H4 (cell line): ENCODE results near the gene MCTP1. TPM values are rescaled to one million over a fixed set of nuclear protein-coding genes. Genes with fewer than 3 reads are reported as not detected.

Experiments
- DNase-seq: peaks from one replicate; pipeline ENCODE4 v3.0.0-alpha.2; 2015; ENCODE audit warnings: low spot score
- total RNA-seq: library from RNA; depleted of rRNA; stranded (reverse); fragments of >200 nt; shearing (Covaris generic); gene quantifications from 2 replicates; pipeline ENCODE4 v1.2.3, GENCODE V29; 2014

MCTP1 gene
- total RNA-seq, 1 experiment from 2014 or later, result 6.5 TPM

DNA sequence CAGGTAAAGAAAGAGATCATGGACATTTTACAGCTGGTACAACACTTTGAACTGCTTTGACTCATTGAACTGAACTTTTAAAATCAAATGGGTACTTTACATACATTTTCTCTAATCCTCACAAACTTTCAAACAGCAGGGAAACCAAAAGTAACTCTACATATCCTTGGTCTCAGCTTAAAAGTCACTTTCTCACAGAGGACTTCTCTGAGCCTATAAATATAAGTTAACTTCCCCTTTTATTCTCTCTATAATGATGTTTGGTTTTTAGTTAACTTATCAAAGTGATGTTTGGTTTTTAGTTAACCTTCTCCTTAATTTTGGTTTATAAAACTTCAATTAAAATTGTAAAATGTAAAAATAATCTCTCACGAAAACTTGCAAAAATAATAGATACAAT lies 209.8 kb downstream of the MCTP1 start:
- no peak for DNase-seq

DNA sequence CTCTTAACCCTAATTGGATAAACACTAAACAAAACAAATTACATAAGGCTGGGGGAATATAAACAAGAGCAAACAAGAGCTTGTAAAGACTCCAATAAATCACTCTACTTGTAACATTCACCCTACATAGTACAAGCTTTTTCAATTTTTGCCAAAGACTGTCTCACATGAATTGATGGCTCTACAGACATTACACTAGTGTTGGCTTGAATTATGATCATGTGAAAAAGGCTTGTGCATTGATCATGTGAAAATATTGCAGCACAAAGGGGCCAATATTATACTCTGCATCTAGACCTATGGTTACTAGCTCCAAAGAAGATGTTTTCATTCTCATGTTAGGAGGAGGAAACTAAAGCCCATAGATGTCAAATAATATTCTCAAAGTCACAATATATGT lies 212.6 kb downstream of the MCTP1 start:
- no peak for DNase-seq

DNA sequence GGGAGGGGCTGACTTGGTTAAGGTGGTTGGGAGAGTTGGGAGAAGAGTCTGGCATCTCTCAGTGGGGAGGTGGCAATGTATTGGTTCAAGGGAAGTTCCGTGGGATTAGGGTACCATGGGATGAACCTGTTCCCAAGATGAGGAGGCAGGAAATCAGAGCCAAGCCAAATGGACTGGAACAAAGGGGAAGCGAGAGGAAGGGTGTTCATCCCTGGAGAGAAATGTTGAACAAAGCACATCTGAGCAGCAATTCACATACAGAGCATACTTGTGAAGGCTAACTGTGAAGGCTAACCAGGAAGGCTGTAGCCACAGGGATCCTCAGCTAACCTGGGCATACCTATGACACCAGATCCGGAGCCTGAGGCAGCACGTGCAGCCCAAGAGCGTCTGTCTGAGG lies 214.0 kb downstream of the MCTP1 start:
- DNase-seq, result no peak

DNA sequence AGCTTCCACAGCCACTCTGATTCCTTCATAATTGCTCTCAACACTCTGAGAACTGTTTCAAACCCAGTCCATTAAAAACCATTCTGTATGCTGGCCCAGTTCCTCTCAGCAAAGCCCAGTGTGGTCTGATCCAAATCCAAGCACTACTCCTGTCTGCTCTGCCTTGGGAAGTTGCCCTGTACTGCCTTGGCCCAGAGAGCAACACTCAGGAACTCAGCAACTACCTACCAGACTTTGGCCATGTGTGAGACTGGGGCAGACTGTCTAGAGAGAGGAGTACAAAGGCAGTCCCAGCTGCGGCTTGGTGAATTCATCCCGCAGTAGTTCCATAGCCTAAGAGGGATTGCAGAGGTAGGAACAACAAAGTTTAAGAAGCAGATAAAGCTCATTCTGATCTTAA lies 214.4 kb downstream of the MCTP1 start:
- no peak for DNase-seq

DNA sequence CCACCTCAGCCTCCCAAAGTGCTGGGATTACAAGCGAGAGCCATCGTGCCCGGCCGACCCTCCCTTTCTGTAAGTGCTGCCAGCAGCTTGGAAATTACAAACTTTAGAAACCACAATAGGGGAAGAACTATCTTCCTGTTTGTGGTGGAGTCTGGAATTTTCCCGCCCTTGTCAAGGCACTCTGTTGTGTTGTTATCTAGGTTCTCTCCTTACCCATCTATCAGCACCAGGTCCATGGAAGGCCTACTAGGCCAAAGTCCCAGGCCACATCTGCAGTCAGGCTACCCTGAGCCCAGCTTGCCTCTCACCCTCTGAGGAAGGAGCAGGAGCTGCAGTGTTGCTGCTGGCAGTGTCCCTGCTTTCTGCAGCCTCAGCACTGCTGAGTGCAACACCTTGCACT lies 214.9 kb downstream of the MCTP1 start:
- no peak for DNase-seq

DNA sequence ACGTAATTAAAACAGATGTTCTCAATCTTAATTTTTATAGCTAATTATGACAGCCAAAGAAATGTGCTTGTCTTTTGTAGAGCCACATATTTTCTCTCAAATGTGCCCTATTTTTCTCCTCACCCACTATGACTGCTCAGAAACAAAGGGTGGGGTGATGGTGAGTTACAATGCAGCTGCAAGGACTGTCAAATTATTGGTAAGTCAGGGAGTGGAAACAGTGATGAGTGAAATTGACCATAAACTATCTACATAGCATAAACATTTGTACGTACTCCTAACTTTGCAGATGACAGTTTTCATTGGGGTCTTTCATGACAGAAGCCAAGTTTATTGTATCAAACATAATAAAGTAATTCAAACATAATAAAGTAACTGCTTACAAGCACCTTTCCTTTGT lies 215.9 kb downstream of the MCTP1 start:
- DNase-seq, result no peak

DNA sequence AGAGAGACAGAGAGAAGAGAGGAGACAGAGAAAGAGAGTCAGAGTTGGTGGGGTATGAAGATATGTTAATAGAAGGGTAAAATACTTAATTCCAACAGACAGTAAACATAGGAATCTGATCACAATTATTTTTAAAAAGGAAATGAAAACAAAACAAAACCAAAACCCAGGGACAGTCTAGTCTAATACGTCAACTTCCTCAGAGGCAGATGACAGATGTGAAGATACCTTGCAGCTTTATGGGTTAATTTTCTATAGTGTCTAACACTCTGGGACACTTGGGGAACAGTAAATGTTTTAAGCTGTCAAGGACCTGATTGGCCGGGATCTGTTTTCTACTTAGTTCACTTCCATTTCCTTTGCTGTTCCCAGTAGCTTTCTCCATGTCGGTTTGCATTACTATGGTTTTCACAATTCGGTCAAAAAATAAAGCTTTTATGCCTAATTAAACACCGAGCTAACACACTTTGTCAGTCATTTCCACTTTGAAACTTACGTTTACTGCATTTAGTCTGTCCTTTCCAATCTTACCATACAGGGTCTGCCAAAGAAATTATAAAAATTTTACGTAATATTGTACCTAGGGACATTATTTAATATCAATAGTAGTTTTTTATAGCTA lies 216.5 kb downstream of the MCTP1 start:
- DNase-seq, result no peak

DNA sequence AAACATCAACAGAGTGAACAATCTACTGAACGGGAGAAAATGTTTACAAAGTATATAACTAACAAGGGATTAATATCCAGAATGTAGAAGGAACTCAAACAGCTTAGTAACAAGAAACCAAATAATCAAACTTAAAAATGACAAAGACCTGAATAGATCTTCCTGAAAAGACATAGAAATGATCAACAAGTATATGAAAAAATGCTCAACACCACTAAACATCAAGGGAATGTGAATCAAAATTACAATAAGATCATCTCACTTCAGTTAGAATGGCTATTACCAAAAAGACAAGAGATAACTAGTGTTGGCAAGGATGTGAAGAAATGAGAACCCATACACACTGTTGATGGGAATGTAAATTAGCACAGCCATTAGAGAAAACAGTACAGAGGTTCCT lies 218.8 kb downstream of the MCTP1 start:
- DNase-seq, result no peak

DNA sequence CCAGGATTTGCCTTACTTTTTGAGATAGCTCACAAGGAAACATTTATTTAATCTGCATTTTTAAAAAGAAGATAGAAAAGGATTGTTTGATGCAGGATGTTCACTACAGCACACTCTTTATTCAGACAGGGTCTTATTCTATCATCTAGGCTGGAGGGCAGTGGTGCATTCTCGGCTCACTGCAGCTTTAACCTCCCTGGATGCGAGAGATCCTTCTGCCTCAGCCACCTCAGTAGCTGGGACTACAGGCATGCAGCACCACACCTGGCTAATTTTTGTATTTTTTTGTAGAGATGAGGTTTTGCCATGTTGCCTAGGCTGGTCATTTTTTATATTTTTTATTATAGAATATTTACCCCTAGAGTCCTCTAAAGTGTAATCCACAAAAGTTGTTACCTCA lies 221.4 kb downstream of the MCTP1 start:
- DNase-seq, result no peak

DNA sequence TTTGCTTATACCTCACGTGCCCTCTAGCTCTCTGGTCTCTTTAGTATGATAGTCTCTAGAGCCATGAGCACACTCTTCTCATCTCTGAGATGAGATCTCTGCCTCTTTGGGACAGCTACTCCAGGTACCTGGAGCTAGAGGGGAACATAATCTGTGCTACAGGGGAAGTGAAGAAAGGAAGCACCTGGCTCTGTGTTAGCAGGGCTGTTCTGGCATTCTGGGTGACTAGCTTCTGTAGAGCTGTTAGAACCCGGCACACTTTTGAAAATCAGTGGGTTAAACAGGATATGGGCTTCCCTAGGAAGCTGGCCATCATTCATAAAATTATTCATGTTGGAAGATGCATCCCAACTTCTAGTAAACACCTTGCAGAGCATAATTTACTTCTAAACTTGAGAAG lies 224.8 kb downstream of the MCTP1 start:
- no peak for DNase-seq

DNA sequence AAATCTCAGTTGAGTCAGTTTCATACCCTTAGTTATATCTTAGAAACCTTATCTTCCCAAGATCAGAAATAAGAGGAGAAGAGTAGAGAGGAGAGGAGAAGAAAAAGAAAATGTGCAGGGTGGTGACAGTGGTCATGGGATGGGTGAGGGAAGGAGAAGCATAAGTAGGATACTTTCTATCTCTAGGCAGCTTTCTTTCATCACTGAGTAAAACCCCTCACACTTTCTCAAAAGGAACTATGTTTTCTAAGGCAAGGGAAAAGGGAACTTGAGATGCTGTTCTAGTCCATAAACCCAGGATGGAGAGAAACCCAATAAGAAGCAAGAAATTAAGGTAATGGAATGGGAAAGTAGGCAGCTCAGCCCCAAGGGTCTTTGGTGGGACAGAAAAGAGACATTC lies 225.3 kb downstream of the MCTP1 start:
- no peak for DNase-seq

DNA sequence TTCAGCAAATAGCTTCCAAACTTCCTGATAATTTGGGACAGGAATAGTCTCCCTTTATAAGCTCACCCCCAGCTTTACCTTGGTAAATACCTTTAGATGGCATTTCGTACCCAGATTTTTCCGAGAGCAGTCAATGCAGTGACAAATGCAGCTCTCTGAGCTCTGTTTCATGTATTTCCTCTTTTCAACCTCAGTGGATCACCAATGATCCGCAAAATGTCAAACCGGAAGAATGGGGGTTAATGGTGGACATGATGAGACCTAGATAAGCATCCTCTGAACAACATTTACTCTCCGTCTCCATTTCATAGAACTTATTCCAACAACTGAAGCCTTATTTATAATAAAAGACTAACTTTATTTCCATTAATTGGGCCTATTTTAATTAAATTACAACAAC lies 227.3 kb downstream of the MCTP1 start:
- no peak for DNase-seq

DNA sequence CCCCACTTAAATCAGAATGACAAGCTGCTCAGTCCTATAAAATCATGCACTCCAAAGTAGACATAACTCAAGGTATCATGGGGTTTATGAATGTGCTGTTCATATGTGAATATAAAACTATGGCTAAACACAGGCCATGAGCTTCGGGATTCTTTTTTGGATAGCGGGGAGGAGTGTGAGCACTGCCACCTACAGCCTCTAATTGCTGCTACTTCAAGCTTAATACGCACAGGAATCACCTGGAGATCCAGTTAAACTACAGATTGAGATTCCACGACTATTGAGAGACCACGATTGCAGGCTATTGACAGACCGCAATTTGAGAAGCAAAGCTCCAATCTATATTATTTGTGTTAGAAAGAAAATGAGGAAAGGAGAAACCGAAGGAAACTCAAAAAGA lies 231.6 kb downstream of the MCTP1 start:
- no peak for DNase-seq

DNA sequence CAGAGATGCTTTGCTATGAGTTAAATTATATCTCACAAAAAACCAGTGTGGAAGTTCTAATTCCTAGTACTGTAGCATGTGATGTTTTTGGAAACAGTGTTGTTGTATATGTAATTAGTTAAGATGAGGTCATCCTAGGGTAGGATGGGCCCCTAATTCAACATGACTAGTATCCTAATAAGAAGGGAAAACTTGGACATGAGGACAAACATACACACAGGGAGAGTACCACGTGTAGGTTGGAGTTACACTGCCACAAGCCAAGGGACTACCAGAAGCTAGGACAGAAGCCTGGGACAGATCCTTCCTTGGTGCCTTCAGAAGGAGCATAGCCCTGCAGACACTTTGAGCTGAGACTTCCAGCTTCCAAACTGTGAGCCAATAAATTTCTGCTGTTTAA lies 234.2 kb downstream of the MCTP1 start:
- no peak for DNase-seq

DNA sequence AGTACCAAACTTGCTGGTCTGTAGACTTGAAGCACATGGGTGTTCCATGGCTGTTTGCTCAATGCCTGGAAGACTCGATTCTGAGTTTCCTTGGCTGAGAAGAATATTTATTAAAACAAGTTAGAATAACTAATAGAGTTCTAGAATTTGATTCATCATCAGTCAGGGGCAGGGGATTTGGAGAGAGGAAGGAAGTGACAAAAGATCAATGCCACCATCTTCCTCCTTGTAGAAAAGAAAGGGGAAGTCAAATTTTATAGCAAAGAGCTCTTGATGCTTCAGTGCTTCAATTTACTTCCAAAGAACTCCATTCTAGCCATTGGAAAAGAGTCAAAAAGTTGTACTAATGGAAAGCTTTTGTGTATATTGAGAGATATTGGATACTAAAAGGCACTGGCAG lies 236.3 kb downstream of the MCTP1 start:
- no peak for DNase-seq

DNA sequence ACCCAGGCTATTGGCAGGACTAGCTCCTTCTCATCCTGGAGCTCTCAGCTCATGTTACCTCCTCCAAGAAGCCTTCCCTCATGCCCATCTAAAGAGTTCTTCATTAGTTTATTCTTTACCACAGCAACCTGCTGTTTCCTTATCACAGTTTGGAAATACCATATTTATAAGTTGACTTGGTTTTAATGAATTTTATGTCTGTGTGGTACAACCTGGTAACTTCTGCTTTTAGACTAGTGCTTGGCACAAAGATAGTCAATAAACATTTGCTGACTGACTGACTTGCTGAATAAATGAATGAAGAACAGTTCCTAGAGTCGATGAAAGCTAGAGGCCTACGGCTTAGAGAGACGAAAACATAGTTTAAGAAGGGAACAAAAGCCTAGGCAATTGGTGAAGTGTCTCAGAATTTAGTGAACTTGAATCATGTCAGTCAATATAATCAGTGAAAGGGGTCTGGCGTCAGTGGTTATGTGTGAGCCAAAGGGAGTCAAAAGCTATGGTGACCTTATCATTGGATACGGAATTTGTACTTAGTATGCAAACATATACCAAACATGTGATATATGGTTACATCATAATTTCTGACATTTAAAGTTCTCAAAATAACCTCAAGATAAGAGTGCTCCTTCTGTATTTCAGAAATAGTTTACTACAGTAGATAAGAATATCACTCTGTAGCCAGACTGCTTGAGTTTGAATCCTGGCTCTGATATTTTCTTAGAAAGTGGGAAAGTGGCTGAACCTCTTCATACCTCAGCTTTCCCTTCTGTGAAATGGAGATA lies 239.5 kb downstream of the MCTP1 start:
- DNase-seq, result no peak

DNA sequence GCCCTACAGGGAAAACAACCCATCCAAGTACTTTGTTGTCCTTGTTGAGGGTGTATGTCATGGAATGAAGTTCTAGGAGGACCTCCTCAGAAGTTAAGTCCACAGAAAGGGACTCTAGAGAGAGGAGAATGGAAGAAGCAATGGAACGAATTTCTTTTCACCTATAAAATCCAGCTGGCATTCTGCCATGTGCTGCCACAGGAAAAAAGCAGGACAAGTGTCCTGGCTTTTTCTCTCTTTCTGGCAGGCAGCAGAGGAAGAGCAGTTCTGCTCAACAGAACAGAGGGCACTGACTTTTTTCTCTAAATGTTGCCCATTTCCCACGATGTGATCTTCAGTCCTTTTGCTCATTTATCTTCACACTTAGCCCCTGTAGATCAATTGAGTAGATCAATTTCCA lies 240.8 kb downstream of the MCTP1 start:
- DNase-seq, result no peak

DNA sequence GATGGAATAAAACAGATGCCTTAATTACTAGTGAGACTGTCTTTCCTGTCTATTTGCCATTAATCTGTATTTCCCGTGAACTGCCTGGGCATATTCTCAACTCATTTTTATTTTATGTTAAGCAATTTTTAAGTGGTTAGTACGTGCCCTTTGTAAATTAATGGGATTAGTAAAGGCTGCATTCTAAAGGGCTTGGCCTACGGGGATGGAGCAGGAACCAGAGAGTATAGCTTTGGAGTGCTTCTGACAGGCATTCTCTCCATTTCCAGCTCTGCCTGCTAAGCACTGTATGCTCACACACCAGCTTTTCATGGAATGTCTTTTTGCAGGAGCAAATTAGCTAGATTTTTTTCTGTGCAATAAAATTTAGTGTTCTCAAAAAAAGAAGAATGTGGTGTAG lies 241.2 kb downstream of the MCTP1 start:
- DNase-seq, result no peak

DNA sequence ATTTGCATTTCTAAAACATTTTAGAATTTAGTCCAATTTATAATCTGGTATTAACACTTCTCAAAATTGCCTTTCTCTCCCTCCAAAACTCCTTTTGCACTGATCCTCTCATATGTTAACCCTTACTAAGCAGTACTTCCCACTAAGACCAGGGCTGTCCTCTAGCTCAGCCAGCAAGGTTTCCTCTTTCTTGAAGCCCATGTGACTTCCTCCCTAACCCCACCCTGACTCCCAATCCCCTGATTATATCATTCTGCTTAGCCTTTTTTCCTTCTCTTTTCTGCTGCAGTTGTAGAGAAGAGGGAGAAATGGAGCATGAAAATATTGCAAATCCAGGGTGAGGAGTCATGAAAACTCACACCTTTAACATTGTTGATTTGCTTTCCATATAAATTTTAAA lies 241.7 kb downstream of the MCTP1 start:
- no peak for DNase-seq

DNA sequence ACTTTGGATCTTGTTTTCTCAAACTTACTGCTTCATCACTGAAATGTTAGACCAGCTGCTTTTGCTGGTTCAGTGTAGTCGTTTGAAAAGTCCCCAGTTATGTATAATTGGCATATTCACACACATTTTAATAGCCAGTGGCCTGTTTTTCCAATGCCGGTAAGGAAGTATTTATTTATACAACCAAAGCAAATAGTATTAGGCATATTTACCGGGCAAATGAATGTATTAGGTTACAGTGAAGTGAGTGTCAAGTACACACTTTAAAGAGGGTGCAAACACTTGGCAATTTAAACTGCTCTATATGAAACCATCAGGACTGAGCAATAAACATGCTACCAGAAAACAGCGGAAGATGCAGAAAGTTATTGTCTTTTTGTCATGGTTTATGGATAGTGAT lies 242.9 kb downstream of the MCTP1 start:
- no peak for DNase-seq

DNA sequence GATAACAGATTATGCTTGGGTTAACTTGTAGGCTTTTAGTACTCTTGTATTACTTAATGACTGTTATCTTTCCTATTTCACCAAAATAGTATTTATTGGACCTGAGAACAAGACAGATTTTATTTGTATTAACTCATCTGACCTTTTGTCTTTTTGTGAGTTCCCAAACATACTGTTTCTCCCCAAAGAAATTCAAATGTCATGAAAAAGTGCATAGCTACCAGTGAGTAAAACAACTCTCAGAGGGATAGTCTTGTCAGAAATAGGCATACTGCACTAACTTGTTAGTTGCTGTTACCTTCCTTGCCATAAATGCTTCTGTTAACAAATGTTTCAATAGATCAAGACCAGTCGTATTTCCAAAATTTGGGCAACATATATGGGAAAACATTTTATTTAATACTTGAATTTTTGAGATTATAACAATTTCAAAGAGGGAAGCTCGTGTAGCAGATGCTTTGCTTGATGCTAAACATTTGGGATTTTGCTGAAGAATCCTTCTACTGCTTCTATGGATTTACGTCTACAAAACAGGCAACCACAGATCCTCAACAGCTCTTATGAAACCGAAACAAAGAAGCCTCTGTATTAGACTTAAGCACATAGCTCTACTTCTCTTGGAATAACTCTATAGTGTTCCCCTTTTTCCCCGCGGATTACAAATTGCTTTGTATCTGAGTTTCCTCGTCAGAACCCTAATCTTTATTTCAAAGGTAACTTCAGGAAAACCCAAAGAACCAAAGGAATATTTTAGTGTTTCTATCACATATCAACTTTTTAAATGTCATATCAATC lies 248.8 kb downstream of the MCTP1 start:
- DNase-seq, result no peak

DNA sequence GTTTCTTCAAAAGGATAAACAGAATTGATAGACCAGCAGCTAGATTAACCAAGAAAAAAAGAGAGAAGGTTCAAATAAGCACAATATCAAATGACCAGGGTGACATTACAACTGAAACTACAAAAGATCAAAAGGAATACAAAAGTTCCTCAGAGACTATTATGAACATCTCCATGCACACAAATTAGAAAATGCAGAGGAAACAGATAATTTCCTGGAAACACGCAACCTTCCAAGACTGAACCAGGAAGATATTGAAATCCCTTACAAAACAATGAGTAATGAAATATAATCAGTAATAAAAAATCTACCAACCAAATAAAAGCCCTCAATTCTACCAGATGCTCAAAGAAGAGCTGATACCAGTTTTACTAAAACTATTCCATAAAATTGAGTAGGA lies 252.1 kb downstream of the MCTP1 start:
- DNase-seq, result no peak
